Transverse colon (tissue), 4 donors: Measurements from ENCODE around the gene ARAP2. TPM values are rescaled to one million over a fixed set of nuclear protein-coding genes. Genes with fewer than 3 reads are reported as not detected.

Experiments used
- DNase-seq: peaks from one replicate; pipeline ENCODE4 v3.0.0-alpha.2; 2019
- H3K27ac ChIP-seq, 4 donors: fragments of 200-600 bp; sonication (generic); 2 replicates each; pipeline ENCODE4 v1.5.1; 2016 to 2018; ENCODE audit warnings: inconsistent platforms in 4 of 4
- H3K27me3 ChIP-seq: fragments of 200-600 bp; sonication (generic); 2 replicates; pipeline ENCODE4 v1.5.1; 2017; ENCODE audit warnings: inconsistent platforms
- H3K36me3 ChIP-seq, 4 donors: fragments of 200-600 bp; sonication (generic); 2 replicates each; pipeline ENCODE4 v1.5.1; 2017 to 2019; ENCODE audit warnings: inconsistent platforms in 4 of 4
- H3K4me1 ChIP-seq, 4 donors: fragments of 200-600 bp; sonication (generic); 2 replicates each; pipeline ENCODE4 v1.5.1; 2017 to 2020; ENCODE audit warnings: inconsistent platforms in 4 of 4
- H3K4me3 ChIP-seq, 4 donors: fragments of 200-600 bp; sonication (generic); 1 replicate in 1 of 4; 2 replicates in 3 of 4; pipeline versions ENCODE4 v1.5.1 to v1.6.1; 2017 to 2019; ENCODE audit warnings: inconsistent platforms in 4 of 4
- H3K9me3 ChIP-seq, 2 donors: fragments of 200-600 bp; sonication (generic); 2 replicates each; pipeline ENCODE4 v1.5.1; 2017 to 2019; ENCODE audit warnings: inconsistent platforms in 2 of 2
- CTCF ChIP-seq, 5 experiments: fragments of 200-600 bp in 3 of 5; fragments of 450-650 bp in 2 of 5; sonication (generic) in 3 of 5; IDR thresholded peaks; 1 replicate in 2 of 5; 2 replicates in 3 of 5; pipeline ENCODE4 v1.5.1; 2016 to 2017; ENCODE audit warnings: antibody characterized with exemption in 5 of 5, inconsistent platforms in 3 of 5, mild to moderate bottlenecking in 2 of 5, moderate library complexity in 1 of 5
- EP300 ChIP-seq: sonication (generic); formaldehyde crosslinking; IDR thresholded peaks from one replicate; pipeline ENCODE4 v1.6.1; 2017; ENCODE audit warnings: antibody characterized with exemption, low read depth
- POLR2A ChIP-seq: fragments of 450-650 bp; IDR thresholded peaks from one replicate; pipeline ENCODE4 v1.6.1; 2016; ENCODE audit warnings: antibody characterized with exemption, mild to moderate bottlenecking, moderate library complexity
- POLR2AphosphoS5 ChIP-seq, 3 donors: sonication (generic); formaldehyde crosslinking; IDR thresholded peaks; one replicate each; pipeline ENCODE4 v1.6.1; 2016; ENCODE audit warnings: antibody characterized with exemption in 3 of 3
- WGBS, 2 donors: methylation state at CpG; one replicate each; pipeline ENCODE4 v1.1.5; 2018; ENCODE audit warnings: low coverage in 1 of 2; 5-methylcytosine and 5-hydroxymethylcytosine counted together
- in situ Hi-C, 4 donors: fragments of 200-750 bp; cut with MboI; loops; one replicate each; pipeline versions ENCODE4 v1.15.0 to v1.15.1; 2017; ENCODE audit warnings: low sequenced_read_pairs in 3 of 4, low pct_ligation_motif_present in 1 of 4, low pct_unique_long_range_greater_than_20kb in 1 of 4
- intact Hi-C: fragments of 100-400 bp; cut with DNase I; formaldehyde crosslinking; loops from one replicate; pipeline ENCODE4 v1.15.1; 2023; ENCODE audit warnings: low total_unique reads
- total RNA-seq, 4 donors: library from RNA; depleted of rRNA; stranded (reverse); fragments of >200 nt; gene quantifications; one replicate each; pipeline ENCODE4 v1.1.0, GENCODE V29; 2016

The ARAP2 gene
- total RNA-seq, 4 donors from 2014 or later: 42.3 to 108 (median 50.3) TPM

GRCh38 chr4:36180206-36180605 lies 64.1 kb downstream of the ARAP2 start:
- Histone ChIP-seq H3K36me3 (no peaks in the 10 kb centered on the region), H3K4me3 (no peak overlapping the region), H3K27me3 (no peaks in the 10 kb centered on the region), H3K27ac (no peak overlapping the region), H3K9me3 (no peaks in the 10 kb centered on the region), H3K4me1 (no peaks in the 10 kb centered on the region)
- DNase-seq: no peak
- TF ChIP-seq EP300 (no peak), POLR2A (no peak), POLR2AphosphoS5 (IDR thresholded peaks at IDR 0.05) (no peak), CTCF (IDR thresholded peaks at IDR 0.05) (no peak)
- 70 to 89% methylated on average over 3 to 6 of the region's 6 CpGs for WGBS, 2 donors
- in situ Hi-C loops (no loop called here), intact Hi-C loops (no loop called here)

- no peaks in the 10 kb centered on the region for H3K4me1 ChIP-seq
- H3K27me3 ChIP-seq: no peaks in the 10 kb centered on the region
- TF ChIP-seq CTCF (IDR thresholded peaks at IDR 0.05) (no peak), POLR2A (no peak)
- H3K36me3 ChIP-seq: no peaks in the 10 kb centered on the region
- WGBS, 2 donors: 61 to 77% methylated on average over 3 of the region's 3 CpGs
- no peak overlapping the region for H3K27ac ChIP-seq
- in situ Hi-C loops: no loop called here
- no peaks in the 10 kb centered on the region for H3K9me3 ChIP-seq
- DNase-seq: no peak
- H3K4me3 ChIP-seq: no peak overlapping the region
- intact Hi-C loops: no loop called here
Observed at GRCh38 chr4:36178484-36178883, 65.8 kb downstream of the ARAP2 start.

- no peak for TF ChIP-seq EP300
- TF ChIP-seq POLR2AphosphoS5 (IDR thresholded peaks at IDR 0.05): no peak
- TF ChIP-seq CTCF (IDR thresholded peaks at IDR 0.05): no peak
- TF ChIP-seq POLR2A: no peak
- DNase-seq: no peak
- WGBS, 2 donors: 55 to 80% methylated on average over 1 of the region's 1 CpG
- intact Hi-C loops: no loop called here
- in situ Hi-C loops: no loop called here
- Histone ChIP-seq H3K36me3 (no peaks in the 10 kb centered on the region), H3K9me3 (no peaks in the 10 kb centered on the region), H3K27me3 (no peaks in the 10 kb centered on the region), H3K4me1 (no peaks in the 10 kb centered on the region), H3K27ac (no peak overlapping the region), H3K4me3 (no peak overlapping the region)
Observed at GRCh38 chr4:36177946-36178345, 66.4 kb downstream of the ARAP2 start.

GRCh38 chr4:36174570-36174969 lies 69.7 kb downstream of the ARAP2 start:
- H3K27me3 ChIP-seq: no peaks in the 10 kb centered on the region
- no peak for DNase-seq
- no peaks in the 10 kb centered on the region for H3K9me3 ChIP-seq
- no peaks in the 10 kb centered on the region for H3K4me1 ChIP-seq
- no peak overlapping the region for H3K4me3 ChIP-seq
- H3K36me3 ChIP-seq: no peaks in the 10 kb centered on the region
- intact Hi-C loops: no loop called here
- TF ChIP-seq EP300: no peak
- TF ChIP-seq POLR2A: no peak
- no peak for TF ChIP-seq CTCF (IDR thresholded peaks at IDR 0.05)
- no peak for TF ChIP-seq POLR2AphosphoS5 (IDR thresholded peaks at IDR 0.05)
- in situ Hi-C loops: no loop called here
- H3K27ac ChIP-seq: no peak overlapping the region
